22Rv1 (cell line): ENCODE data around the gene RSPH1.

ENCODE experiments used
- H3K27ac ChIP-seq: fragments of 450-650 bp; 2 replicates; pipeline ENCODE4 v1.5.1; 2017
- CTCF ChIP-seq: fragments of 450-650 bp; IDR thresholded peaks from 2 replicates; pipeline ENCODE4 v1.5.1; 2017; ENCODE audit warnings: mild to moderate bottlenecking
- ZFX ChIP-seq: fragments of 450-650 bp; IDR thresholded peaks from 2 replicates; pipeline ENCODE4 v1.6.1; 2017; ENCODE audit warnings: antibody characterized with exemption, borderline replicate concordance

The RSPH1 gene

GRCh38 chr21:42524341-42525028 lies 28.5 kb upstream of the RSPH1 start:
- peak overlapping the region; percentile 70 for H3K27ac ChIP-seq
- TF ChIP-seq ZFX (no peak), CTCF (no peak)

- TF ChIP-seq ZFX (no peak), CTCF (no peak)
- H3K27ac ChIP-seq = peak overlapping the region; percentile 70
These were observed 27.9 kb upstream of the RSPH1 start for GRCh38 chr21:42523941-42524340.

GRCh38 chr21:42523211-42523610 lies 27.2 kb upstream of the RSPH1 start:
- no peak for TF ChIP-seq ZFX
- no peak for TF ChIP-seq CTCF
- H3K27ac ChIP-seq = peak overlapping the region; percentile 70

GRCh38 chr21:42522771-42523170 lies 26.7 kb upstream of the RSPH1 start:
- peak overlapping the region; percentile 70 for H3K27ac ChIP-seq
- TF ChIP-seq CTCF (no peak), ZFX (no peak)

GRCh38 chr21:42522271-42522670 lies 26.2 kb upstream of the RSPH1 start:
- TF ChIP-seq ZFX (no peak), CTCF (no peak)

GRCh38 chr21:42521805-42522204 lies 25.8 kb upstream of the RSPH1 start:
- H3K27ac ChIP-seq = no peak overlapping the region
- no peak for TF ChIP-seq CTCF
- TF ChIP-seq ZFX = no peak

More at GRCh38 chr21:42522271-42522670, 26.2 kb upstream of the RSPH1 start:
- H3K27ac ChIP-seq = no peak overlapping the region

GRCh38 chr21:42521384-42521783 lies 25.4 kb upstream of the RSPH1 start:
- H3K27ac ChIP-seq = no peak overlapping the region
- TF ChIP-seq CTCF = no peak
